SK-N-SH (cell line): ENCODE results near the gene CCNJL. TPM values are rescaled to one million over a fixed set of nuclear protein-coding genes. Genes with fewer than 3 reads are reported as not detected.

ENCODE experiments used
- CTCF ChIA-PET: fragments of 300-600, 350-600 bp; formaldehyde crosslinking; extraction: SDS; loops from one replicate; lab custom pipeline; 2021; lab: Yijun Ruan, JAX
- POLR2A ChIA-PET: fragments of 350-600 bp; sonication (Branson Sonifier 250); formaldehyde crosslinking; extraction: SDS; loops from one replicate; lab custom pipeline; 2020; ENCODE audit warnings: antibody characterized with exemption, inconsistent platforms; lab: Yijun Ruan, JAX
- DNase-seq: peaks from one replicate; pipeline ENCODE4 v3.0.0; 2012
- H2AFZ ChIP-seq: fragments of 200-600 bp; sonication (generic); 2 replicates; pipeline ENCODE4 v1.8.1; 2016; ENCODE audit warnings: antibody characterized with exemption, mild to moderate bottlenecking, low read depth
- H3F3A ChIP-seq: fragments of 200-600 bp; sonication (generic); replicated peaks from 2 replicates; pipeline ENCODE3; 2016; ENCODE audit warnings: antibody characterized with exemption, mild to moderate bottlenecking; ENCODE audit not compliant: insufficient read depth
- H3K27ac ChIP-seq, 2 experiments: fragments of 200-500 bp in 1 of 2; fragments of 200-600 bp in 1 of 2; sonication (Bioruptor generic) in 1 of 2; sonication (generic), shearing (Covaris generic) in 1 of 2; 2 replicates each; pipeline versions ENCODE4 v1.5.1 to v1.6.1; 2014 to 2016; ENCODE audit warnings: low read depth in 2 of 2, inconsistent platforms in 1 of 2, low read length in 1 of 2, mild to moderate bottlenecking in 1 of 2, mixed read lengths in 1 of 2
- H3K27me3 ChIP-seq: fragments of 200-600 bp; sonication (generic), shearing (Covaris generic); 2 replicates; pipeline ENCODE4 v1.6.1; 2016; ENCODE audit warnings: mixed run types; ENCODE audit not compliant: insufficient read depth
- H3K36me3 ChIP-seq, 2 experiments: fragments of 200-500 bp in 1 of 2; fragments of 200-600 bp in 1 of 2; sonication (Bioruptor generic) in 1 of 2; sonication (generic) in 1 of 2; replicated peaks in 1 of 2; 2 replicates each; pipeline versions ENCODE3 to v1.5.1; 2014 to 2016; ENCODE audit warnings: low read length in 1 of 2, mild to moderate bottlenecking in 1 of 2; ENCODE audit not compliant: insufficient read depth in 2 of 2, control insufficient read depth in 1 of 2
- H3K4me1 ChIP-seq, 2 experiments: fragments of 200-500 bp in 1 of 2; fragments of 200-600 bp in 1 of 2; sonication (Bioruptor generic) in 1 of 2; sonication (generic), shearing (Covaris generic) in 1 of 2; 2 replicates each; pipeline versions ENCODE4 v1.5.1 to v1.6.1; 2014 to 2016; ENCODE audit warnings: low read depth in 1 of 2, low read length in 1 of 2, mixed run types in 1 of 2; ENCODE audit not compliant: insufficient read depth in 2 of 2, control insufficient read depth in 1 of 2
- H3K4me2 ChIP-seq: fragments of 200-600 bp; sonication (generic), shearing (Covaris generic); 2 replicates; pipeline ENCODE4 v1.6.1; 2017; ENCODE audit warnings: mixed run types
- H3K4me3 ChIP-seq, 2 experiments: fragments of 200-500 bp in 1 of 2; fragments of 200-600 bp in 1 of 2; sonication (Bioruptor generic) in 1 of 2; sonication (generic), shearing (Covaris generic) in 1 of 2; 2 replicates each; pipeline versions ENCODE4 v1.5.1 to v1.8.1; 2014 to 2016; ENCODE audit warnings: low read depth in 2 of 2, inconsistent platforms in 1 of 2, low read length in 1 of 2, mild to moderate bottlenecking in 1 of 2, mixed read lengths in 1 of 2, moderate library complexity in 1 of 2
- H3K79me2 ChIP-seq: fragments of 200-600 bp; sonication (generic); 2 replicates; pipeline ENCODE4 v1.8.1; 2017; ENCODE audit warnings: mild to moderate bottlenecking; ENCODE audit not compliant: insufficient read depth
- H3K9ac ChIP-seq: fragments of 200-600 bp; sonication (generic); 2 replicates; pipeline ENCODE4 v1.6.1; 2017; ENCODE audit warnings: mixed run types
- H3K9me2 ChIP-seq: fragments of 200-600 bp; sonication (generic); 2 replicates; pipeline ENCODE4 v1.6.1; 2017; ENCODE audit warnings: mixed run types
- H3K9me3 ChIP-seq: fragments of 200-600 bp; sonication (generic); 2 replicates; pipeline ENCODE4 v1.6.1; 2017; ENCODE audit warnings: mixed run types, mild to moderate bottlenecking, moderate library complexity
- H4K20me1 ChIP-seq: fragments of 200-600 bp; sonication (generic); 2 replicates; pipeline ENCODE4 v1.6.1; 2017; ENCODE audit warnings: mild to moderate bottlenecking, mixed run types; ENCODE audit not compliant: insufficient read depth
- FOXM1 ChIP-seq: IDR thresholded peaks from 2 replicates; pipeline ENCODE4 v1.4.0; 2012; ENCODE audit warnings: low read depth, mild to moderate bottlenecking
- GATA2 ChIP-seq: sonication (generic); formaldehyde crosslinking; IDR thresholded peaks from 2 replicates; pipeline ENCODE4 v1.5.0; 2020; ENCODE audit warnings: mild to moderate bottlenecking, missing genetic modification reagents
- NFIC ChIP-seq: IDR thresholded peaks from 2 replicates; pipeline ENCODE4 v1.4.0; 2012; ENCODE audit warnings: borderline replicate concordance
- NRF1 ChIP-seq: IDR thresholded peaks from 2 replicates; pipeline ENCODE4 v1.6.1; 2012; ENCODE audit warnings: low read depth, mild to moderate bottlenecking, low read length
- POLR2AphosphoS5 ChIP-seq: IDR thresholded peaks from 2 replicates; pipeline ENCODE4 v1.6.1; 2012; ENCODE audit warnings: low read depth, low read length
- RAD21 ChIP-seq: IDR thresholded peaks from 2 replicates; pipeline ENCODE4 v1.6.1; 2012; ENCODE audit warnings: mild to moderate bottlenecking, low read length
- SIN3A ChIP-seq: IDR thresholded peaks from 2 replicates; pipeline ENCODE4 v1.6.1; 2012; ENCODE audit warnings: low read depth, mild to moderate bottlenecking, low read length, moderate library complexity, borderline replicate concordance
- TAF1 ChIP-seq: IDR thresholded peaks from 2 replicates; pipeline ENCODE4 v1.6.1; 2012; ENCODE audit warnings: low read depth, mild to moderate bottlenecking, low read length, moderate library complexity, borderline replicate concordance
- WGBS: methylation state at CpG from one replicate; pipeline ENCODE4 v1.1.6; 2017; ENCODE audit warnings: low lambda C conversion rate; 5-methylcytosine and 5-hydroxymethylcytosine counted together
- polyA plus RNA-seq, 3 experiments: library from polyadenylated mRNA; depleted of rRNA; stranded (reverse); fragments of >200 nt; gene quantifications; 2 replicates each; pipeline ENCODE4 v1.2.3, GENCODE V29; 2012
- TF ChIP-seq, protein P1 (sequence below): fragments of 150-350 bp; IDR thresholded peaks from 2 replicates; pipeline ENCODE4 v1.6.1; 2017; ENCODE audit warnings: antibody characterized with exemption, low read length, low read depth, borderline replicate concordance
- TF ChIP-seq, protein P2 (sequence below): IDR thresholded peaks from 2 replicates; pipeline ENCODE4 v1.4.0; 2012; ENCODE audit warnings: low read depth
- TF ChIP-seq, protein P3 (sequence below): IDR thresholded peaks from 2 replicates; pipeline ENCODE4 v1.6.1; 2012; ENCODE audit warnings: mild to moderate bottlenecking, low read depth, low read length, moderate library complexity
- TF ChIP-seq, protein P4 (sequence below): IDR thresholded peaks from 2 replicates; pipeline ENCODE4 v1.4.0; 2012; ENCODE audit warnings: low read depth, borderline replicate concordance

Gene CCNJL
- polyA plus RNA-seq, 1 of the 3 experiments (the other 2 are of a cell fraction) = 7.1 TPM

DNA sequence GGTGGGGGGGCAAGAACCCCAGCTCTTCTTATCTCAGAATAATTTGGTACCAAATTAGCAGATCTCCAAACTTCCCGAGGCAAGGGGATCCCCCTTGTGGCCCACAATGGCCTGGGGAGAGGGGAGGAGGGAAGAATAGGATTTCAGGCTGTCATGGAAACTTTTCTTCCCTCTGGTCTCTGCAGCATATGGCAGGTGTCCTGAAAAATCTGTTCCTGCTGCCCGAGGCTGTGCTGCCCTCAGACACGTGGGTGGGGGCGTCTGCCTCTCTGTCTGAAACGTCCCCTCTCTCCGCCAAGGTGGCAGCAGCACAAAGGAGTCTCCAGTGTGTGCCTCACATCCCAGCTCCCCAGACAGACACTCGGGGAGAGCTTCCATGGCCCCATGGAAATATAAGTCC, 34.0 kb downstream of the CCNJL start:
- Histone ChIP-seq H3K4me2 (no peak overlapping the region), H3K27me3 (no peaks in the 10 kb centered on the region), H2AFZ (no peak overlapping the region), H3K4me1 (peaks cover 0 to 8% of the 10 kb centered on the region in 2 experiments; a peak in 1 of 4 replicates), H3F3A (no peaks in the 10 kb centered on the region)
- no peak for DNase-seq
- TF ChIP-seq NFIC (no peak), NRF1 (no peak), POLR2AphosphoS5 (no peak), TAF1 (no peak), SIN3A (no peak), FOXM1 (no peak), GATA2 (no peak), RAD21 (no peak)
- TF ChIP-seq, protein P1, sequence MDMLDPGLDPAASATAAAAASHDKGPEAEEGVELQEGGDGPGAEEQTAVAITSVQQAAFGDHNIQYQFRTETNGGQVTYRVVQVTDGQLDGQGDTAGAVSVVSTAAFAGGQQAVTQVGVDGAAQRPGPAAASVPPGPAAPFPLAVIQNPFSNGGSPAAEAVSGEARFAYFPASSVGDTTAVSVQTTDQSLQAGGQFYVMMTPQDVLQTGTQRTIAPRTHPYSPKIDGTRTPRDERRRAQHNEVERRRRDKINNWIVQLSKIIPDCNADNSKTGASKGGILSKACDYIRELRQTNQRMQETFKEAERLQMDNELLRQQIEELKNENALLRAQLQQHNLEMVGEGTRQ = no peak
- TF ChIP-seq, protein P2, sequence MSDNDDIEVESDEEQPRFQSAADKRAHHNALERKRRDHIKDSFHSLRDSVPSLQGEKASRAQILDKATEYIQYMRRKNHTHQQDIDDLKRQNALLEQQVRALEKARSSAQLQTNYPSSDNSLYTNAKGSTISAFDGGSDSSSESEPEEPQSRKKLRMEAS = no peak
- TF ChIP-seq, protein P3, sequence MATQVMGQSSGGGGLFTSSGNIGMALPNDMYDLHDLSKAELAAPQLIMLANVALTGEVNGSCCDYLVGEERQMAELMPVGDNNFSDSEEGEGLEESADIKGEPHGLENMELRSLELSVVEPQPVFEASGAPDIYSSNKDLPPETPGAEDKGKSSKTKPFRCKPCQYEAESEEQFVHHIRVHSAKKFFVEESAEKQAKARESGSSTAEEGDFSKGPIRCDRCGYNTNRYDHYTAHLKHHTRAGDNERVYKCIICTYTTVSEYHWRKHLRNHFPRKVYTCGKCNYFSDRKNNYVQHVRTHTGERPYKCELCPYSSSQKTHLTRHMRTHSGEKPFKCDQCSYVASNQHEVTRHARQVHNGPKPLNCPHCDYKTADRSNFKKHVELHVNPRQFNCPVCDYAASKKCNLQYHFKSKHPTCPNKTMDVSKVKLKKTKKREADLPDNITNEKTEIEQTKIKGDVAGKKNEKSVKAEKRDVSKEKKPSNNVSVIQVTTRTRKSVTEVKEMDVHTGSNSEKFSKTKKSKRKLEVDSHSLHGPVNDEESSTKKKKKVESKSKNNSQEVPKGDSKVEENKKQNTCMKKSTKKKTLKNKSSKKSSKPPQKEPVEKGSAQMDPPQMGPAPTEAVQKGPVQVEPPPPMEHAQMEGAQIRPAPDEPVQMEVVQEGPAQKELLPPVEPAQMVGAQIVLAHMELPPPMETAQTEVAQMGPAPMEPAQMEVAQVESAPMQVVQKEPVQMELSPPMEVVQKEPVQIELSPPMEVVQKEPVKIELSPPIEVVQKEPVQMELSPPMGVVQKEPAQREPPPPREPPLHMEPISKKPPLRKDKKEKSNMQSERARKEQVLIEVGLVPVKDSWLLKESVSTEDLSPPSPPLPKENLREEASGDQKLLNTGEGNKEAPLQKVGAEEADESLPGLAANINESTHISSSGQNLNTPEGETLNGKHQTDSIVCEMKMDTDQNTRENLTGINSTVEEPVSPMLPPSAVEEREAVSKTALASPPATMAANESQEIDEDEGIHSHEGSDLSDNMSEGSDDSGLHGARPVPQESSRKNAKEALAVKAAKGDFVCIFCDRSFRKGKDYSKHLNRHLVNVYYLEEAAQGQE = no peak
- TF ChIP-seq, protein P4, sequence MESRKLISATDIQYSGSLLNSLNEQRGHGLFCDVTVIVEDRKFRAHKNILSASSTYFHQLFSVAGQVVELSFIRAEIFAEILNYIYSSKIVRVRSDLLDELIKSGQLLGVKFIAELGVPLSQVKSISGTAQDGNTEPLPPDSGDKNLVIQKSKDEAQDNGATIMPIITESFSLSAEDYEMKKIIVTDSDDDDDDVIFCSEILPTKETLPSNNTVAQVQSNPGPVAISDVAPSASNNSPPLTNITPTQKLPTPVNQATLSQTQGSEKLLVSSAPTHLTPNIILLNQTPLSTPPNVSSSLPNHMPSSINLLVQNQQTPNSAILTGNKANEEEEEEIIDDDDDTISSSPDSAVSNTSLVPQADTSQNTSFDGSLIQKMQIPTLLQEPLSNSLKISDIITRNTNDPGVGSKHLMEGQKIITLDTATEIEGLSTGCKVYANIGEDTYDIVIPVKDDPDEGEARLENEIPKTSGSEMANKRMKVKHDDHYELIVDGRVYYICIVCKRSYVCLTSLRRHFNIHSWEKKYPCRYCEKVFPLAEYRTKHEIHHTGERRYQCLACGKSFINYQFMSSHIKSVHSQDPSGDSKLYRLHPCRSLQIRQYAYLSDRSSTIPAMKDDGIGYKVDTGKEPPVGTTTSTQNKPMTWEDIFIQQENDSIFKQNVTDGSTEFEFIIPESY = no peak
- TF ChIP-seq, all 33 proteins: peak for 0
- no peak overlapping the region for H3K4me3 ChIP-seq
- CTCF ChIA-PET = no interaction called here
- H3K9me2 ChIP-seq = no peaks in the 10 kb centered on the region
- H3K27ac ChIP-seq = no peak overlapping the region
- H3K36me3 ChIP-seq = peaks cover 0 to 17% of the 10 kb centered on the region in 2 experiments
- 63% methylated on average over 5 of the region's 7 CpGs for whole genome bisulfite sequencing
- H4K20me1 ChIP-seq = no peaks in the 10 kb centered on the region
- no peaks in the 10 kb centered on the region; the same call in 1 of the 2 replicates for H3K79me2 ChIP-seq
- H3K9me3 ChIP-seq = no peaks in the 10 kb centered on the region
- no peak overlapping the region for H3K9ac ChIP-seq
- POLR2A ChIA-PET = no interaction called here
